K562 (cell line): ENCODE results near the gene GREB1. TPM values are rescaled to one million over a fixed set of nuclear protein-coding genes. Genes with fewer than 3 reads are reported as not detected.

Source experiments
- CHD2 ChIP-seq: IDR thresholded peaks from 2 replicates; pipeline ENCODE4 v1.6.1; 2011; ENCODE audit warnings: low read depth, low read length
- CXXC5 ChIP-seq: fragments of 250-450 bp; sonication (Bioruptor Pico); IDR thresholded peaks from 2 replicates; pipeline ENCODE4 v1.8.0; 2022; ENCODE audit warnings: inconsistent platforms, mild to moderate bottlenecking, moderate library complexity
- E2F3 ChIP-seq: fragments of 250-450 bp; sonication (Bioruptor Pico); IDR thresholded peaks from 2 replicates; pipeline ENCODE4 v1.4.0; 2020; ENCODE audit warnings: mild to moderate bottlenecking
- E4F1 ChIP-seq: fragments of 250-450 bp; sonication (Bioruptor Pico); IDR thresholded peaks from 2 replicates; pipeline ENCODE4 v1.5.0; 2021; ENCODE audit warnings: mild to moderate bottlenecking, borderline replicate concordance
- EP300 ChIP-seq: IDR thresholded peaks from 2 replicates; pipeline ENCODE4 v1.6.1; 2012; ENCODE audit warnings: low read length, improper control_type of control experiment
- ESRRA ChIP-seq: fragments of 450-650 bp; IDR thresholded peaks from 2 replicates; pipeline ENCODE4 v1.6.1; 2014; ENCODE audit warnings: low read depth, mild to moderate bottlenecking, moderate library complexity, borderline replicate concordance
- HLTF ChIP-seq: fragments of 450-650 bp; IDR thresholded peaks from 2 replicates; pipeline ENCODE4 v1.6.1; 2016
- RBM17 ChIP-seq: fragments of 200-400 bp; formaldehyde crosslinking; IDR thresholded peaks from 2 replicates; pipeline ENCODE4 v1.6.1; 2017; ENCODE audit warnings: low read depth, mild to moderate bottlenecking, low read length, borderline replicate concordance
- SMAD3 ChIP-seq: fragments of 450-650 bp; formaldehyde crosslinking; conservative IDR thresholded peaks from 2 replicates; pipeline ENCODE4 v1.4.0; 2020; ENCODE audit warnings: mild to moderate bottlenecking
- TEAD2 ChIP-seq: fragments of 450-650 bp; IDR thresholded peaks from 2 replicates; pipeline ENCODE4 v1.6.1; 2016; ENCODE audit warnings: missing genetic modification characterization, control low read depth, missing compliant biosample characterization
- XRCC4 ChIP-seq: IDR thresholded peaks from one replicate; pipeline ENCODE4 v1.6.1; 2011; ENCODE audit not compliant: insufficient read depth, insufficient read length; ENCODE audit errors: extremely low read depth
- ZBTB17 ChIP-seq: fragments of 450-650 bp; formaldehyde crosslinking; IDR thresholded peaks from 2 replicates; pipeline ENCODE4 v1.4.0; 2020; ENCODE audit warnings: mild to moderate bottlenecking
- ZNF224 ChIP-seq: sonication (generic); formaldehyde crosslinking; IDR thresholded peaks from 2 replicates; pipeline ENCODE4 v1.8.0; 2022; ENCODE audit warnings: mild to moderate bottlenecking, missing genetic modification reagents
- ZNF280A ChIP-seq: fragments of 450-650 bp; IDR thresholded peaks from 2 replicates; pipeline ENCODE4 v1.6.1; 2018; ENCODE audit warnings: mild to moderate bottlenecking, low read depth; ENCODE audit not compliant: partially characterized antibody
- polyA plus RNA-seq, 8 experiments: library from polyadenylated mRNA; depleted of rRNA in 4 of 8; stranded (reverse) in 5 of 8; unstranded in 3 of 8; fragments of >200 nt; fragmentation: Nextera tagmentation in 2 of 8; fragmentation: Illumina TruSeq in 1 of 8; extraction: Ambion mirVana in 2 of 8; extraction: Trizol in 1 of 8; gene quantifications; 2 replicates each; pipeline versions ENCODE4 v1.2.1 to v1.2.3, GENCODE V29; 2011 to 2014; ENCODE audit warnings: inconsistent platforms in 1 of 8, missing spikeins in 1 of 8
- total RNA-seq, 7 experiments: library from RNA; depleted of rRNA in 6 of 7; stranded (reverse); fragments of >200 nt in 6 of 7; fragmentation: Illumina TruSeq in 2 of 7; extraction: Trizol in 2 of 7; gene quantifications; 2 replicates each; pipeline versions ENCODE4 v1.2.1 to v1.2.3, GENCODE V29; 2011 to 2021; ENCODE audit warnings: low replicate concordance in 1 of 7
- TF ChIP-seq, protein P1 (sequence below): sonication (generic); formaldehyde crosslinking; IDR thresholded peaks from 2 replicates; pipeline ENCODE4 v1.8.1; 2022; ENCODE audit warnings: missing genetic modification reagents
- TF ChIP-seq, protein P2 (sequence below): fragments of 250-450 bp; sonication (Bioruptor Pico); IDR thresholded peaks from 2 replicates; pipeline ENCODE4 v1.9.0; 2021; ENCODE audit warnings: mild to moderate bottlenecking
- TF ChIP-seq, protein P3 (sequence below): fragments of 250-450 bp; sonication (Bioruptor Pico); IDR thresholded peaks from 2 replicates; pipeline ENCODE4 v1.4.0; 2020; ENCODE audit warnings: mild to moderate bottlenecking, moderate library complexity
- TF ChIP-seq, protein P4 (sequence below), 2 experiments: fragments of 450-650 bp; IDR thresholded peaks; 2 replicates each; pipeline ENCODE4 v1.6.1; 2016

Gene GREB1
- total and polyA plus RNA-seq, 9 of the 15 experiments (the other 6 are each of a cell fraction or from before 2014, with no cell fraction given) = 0.04 to 0.86 (median 0.10) TPM; not detected in 1

- TF ChIP-seq CXXC5 (CRISPR knock-in tag) (no peak), EP300 (no peak), HLTF (no peak), ZNF224 (CRISPR knock-in tag) (no peak), ZBTB17 (CRISPR knock-in tag) (no peak), E2F3 (CRISPR knock-in tag) (no peak), CHD2 (no peak), TEAD2 (no peak), SMAD3 (CRISPR knock-in tag) (no peak), ESRRA (no peak), E4F1 (CRISPR knock-in tag) (no peak), RBM17 (no peak), ZNF280A (no peak), XRCC4 (no peak)
- TF ChIP-seq, protein P1, sequence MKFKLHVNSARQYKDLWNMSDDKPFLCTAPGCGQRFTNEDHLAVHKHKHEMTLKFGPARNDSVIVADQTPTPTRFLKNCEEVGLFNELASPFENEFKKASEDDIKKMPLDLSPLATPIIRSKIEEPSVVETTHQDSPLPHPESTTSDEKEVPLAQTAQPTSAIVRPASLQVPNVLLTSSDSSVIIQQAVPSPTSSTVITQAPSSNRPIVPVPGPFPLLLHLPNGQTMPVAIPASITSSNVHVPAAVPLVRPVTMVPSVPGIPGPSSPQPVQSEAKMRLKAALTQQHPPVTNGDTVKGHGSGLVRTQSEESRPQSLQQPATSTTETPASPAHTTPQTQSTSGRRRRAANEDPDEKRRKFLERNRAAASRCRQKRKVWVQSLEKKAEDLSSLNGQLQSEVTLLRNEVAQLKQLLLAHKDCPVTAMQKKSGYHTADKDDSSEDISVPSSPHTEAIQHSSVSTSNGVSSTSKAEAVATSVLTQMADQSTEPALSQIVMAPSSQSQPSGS = no peak
- TF ChIP-seq, protein P2, sequence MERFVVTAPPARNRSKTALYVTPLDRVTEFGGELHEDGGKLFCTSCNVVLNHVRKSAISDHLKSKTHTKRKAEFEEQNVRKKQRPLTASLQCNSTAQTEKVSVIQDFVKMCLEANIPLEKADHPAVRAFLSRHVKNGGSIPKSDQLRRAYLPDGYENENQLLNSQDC (CRISPR knock-in tag) = no peak
- TF ChIP-seq, protein P3, sequence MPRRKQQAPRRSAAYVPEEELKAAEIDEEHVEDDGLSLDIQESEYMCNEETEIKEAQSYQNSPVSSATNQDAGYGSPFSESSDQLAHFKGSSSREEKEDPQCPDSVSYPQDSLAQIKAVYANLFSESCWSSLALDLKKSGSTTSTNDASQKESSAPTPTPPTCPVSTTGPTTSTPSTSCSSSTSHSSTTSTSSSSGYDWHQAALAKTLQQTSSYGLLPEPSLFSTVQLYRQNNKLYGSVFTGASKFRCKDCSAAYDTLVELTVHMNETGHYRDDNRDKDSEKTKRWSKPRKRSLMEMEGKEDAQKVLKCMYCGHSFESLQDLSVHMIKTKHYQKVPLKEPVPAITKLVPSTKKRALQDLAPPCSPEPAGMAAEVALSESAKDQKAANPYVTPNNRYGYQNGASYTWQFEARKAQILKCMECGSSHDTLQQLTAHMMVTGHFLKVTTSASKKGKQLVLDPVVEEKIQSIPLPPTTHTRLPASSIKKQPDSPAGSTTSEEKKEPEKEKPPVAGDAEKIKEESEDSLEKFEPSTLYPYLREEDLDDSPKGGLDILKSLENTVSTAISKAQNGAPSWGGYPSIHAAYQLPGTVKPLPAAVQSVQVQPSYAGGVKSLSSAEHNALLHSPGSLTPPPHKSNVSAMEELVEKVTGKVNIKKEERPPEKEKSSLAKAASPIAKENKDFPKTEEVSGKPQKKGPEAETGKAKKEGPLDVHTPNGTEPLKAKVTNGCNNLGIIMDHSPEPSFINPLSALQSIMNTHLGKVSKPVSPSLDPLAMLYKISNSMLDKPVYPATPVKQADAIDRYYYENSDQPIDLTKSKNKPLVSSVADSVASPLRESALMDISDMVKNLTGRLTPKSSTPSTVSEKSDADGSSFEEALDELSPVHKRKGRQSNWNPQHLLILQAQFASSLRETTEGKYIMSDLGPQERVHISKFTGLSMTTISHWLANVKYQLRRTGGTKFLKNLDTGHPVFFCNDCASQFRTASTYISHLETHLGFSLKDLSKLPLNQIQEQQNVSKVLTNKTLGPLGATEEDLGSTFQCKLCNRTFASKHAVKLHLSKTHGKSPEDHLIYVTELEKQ = no peak
- TF ChIP-seq, protein P4, sequence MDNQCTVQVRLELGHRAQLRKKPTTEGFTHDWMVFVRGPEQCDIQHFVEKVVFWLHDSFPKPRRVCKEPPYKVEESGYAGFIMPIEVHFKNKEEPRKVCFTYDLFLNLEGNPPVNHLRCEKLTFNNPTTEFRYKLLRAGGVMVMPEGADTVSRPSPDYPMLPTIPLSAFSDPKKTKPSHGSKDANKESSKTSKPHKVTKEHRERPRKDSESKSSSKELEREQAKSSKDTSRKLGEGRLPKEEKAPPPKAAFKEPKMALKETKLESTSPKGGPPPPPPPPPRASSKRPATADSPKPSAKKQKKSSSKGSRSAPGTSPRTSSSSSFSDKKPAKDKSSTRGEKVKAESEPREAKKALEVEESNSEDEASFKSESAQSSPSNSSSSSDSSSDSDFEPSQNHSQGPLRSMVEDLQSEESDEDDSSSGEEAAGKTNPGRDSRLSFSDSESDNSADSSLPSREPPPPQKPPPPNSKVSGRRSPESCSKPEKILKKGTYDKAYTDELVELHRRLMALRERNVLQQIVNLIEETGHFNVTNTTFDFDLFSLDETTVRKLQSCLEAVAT (IDR thresholded peaks at IDR 0.05) = 0 out of 4 replicates have a peak, but pooled peaks of 1 of the 2 experiments have one; percentile 31
Measured at GRCh38 chr2:11583840-11584524, 50.1 kb downstream of the GREB1 start (continued).
